Breast epithelium (tissue), 3 donors: ENCODE data around the gene UBE2O.

Experiments
- POLR2AphosphoS5 ChIP-seq, 3 donors: sonication (generic); formaldehyde crosslinking; IDR thresholded peaks; one replicate each; pipeline ENCODE4 v1.6.1; 2017; ENCODE audit warnings: antibody characterized with exemption in 3 of 3
- TF ChIP-seq, protein P1 (sequence below), 3 donors: fragments of 450-650 bp; IDR thresholded peaks; one replicate each; pipeline ENCODE4 v1.5.1; 2016 to 2017; ENCODE audit warnings: antibody characterized with exemption in 3 of 3, mild to moderate bottlenecking in 3 of 3, moderate library complexity in 3 of 3

DNA sequence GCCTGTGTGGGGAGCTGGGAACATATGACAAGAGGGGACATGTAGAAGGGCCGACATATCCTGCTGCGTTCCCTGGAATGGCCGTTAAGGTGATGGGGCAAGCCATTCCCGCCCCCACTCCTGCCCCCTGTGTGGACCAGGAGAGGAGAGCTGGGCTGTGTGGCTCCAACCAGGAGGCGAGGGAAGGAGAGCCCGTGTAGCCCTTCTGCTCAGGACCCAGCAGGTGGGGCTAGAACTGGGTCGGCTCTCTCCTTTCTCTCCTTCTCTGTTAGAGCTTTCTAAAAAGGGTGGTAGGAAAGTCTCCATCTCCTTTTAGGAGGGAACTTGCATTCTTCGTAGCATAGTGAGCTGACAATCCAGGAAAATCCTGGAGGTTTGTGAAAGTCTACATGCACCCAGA lies 55.8 kb downstream of the UBE2O start:
- TF ChIP-seq, protein P1, sequence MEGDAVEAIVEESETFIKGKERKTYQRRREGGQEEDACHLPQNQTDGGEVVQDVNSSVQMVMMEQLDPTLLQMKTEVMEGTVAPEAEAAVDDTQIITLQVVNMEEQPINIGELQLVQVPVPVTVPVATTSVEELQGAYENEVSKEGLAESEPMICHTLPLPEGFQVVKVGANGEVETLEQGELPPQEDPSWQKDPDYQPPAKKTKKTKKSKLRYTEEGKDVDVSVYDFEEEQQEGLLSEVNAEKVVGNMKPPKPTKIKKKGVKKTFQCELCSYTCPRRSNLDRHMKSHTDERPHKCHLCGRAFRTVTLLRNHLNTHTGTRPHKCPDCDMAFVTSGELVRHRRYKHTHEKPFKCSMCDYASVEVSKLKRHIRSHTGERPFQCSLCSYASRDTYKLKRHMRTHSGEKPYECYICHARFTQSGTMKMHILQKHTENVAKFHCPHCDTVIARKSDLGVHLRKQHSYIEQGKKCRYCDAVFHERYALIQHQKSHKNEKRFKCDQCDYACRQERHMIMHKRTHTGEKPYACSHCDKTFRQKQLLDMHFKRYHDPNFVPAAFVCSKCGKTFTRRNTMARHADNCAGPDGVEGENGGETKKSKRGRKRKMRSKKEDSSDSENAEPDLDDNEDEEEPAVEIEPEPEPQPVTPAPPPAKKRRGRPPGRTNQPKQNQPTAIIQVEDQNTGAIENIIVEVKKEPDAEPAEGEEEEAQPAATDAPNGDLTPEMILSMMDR (IDR thresholded peaks at IDR 0.05): no peak
- no peak for TF ChIP-seq POLR2AphosphoS5 (IDR thresholded peaks at IDR 0.05)
